AG04450 (cell line): Measurements from ENCODE around the gene CLCNKA. TPM values are rescaled to one million over a fixed set of nuclear protein-coding genes. Genes with fewer than 3 reads are reported as not detected.

ENCODE experiments used
- CTCF ChIA-PET: fragments of 300-600, 350-600 bp; formaldehyde crosslinking; extraction: SDS; loops from one replicate; lab custom pipeline; 2022; ENCODE audit warnings: antibody characterized with exemption, inconsistent platforms; lab: Charles Lee
- POLR2A ChIA-PET: fragments of 350-600 bp; formaldehyde crosslinking; extraction: SDS; loops from one replicate; lab custom pipeline; 2021; ENCODE audit warnings: antibody characterized with exemption, inconsistent platforms; lab: Yijun Ruan, JAX
- DNase-seq: peaks from one replicate; pipeline ENCODE4 v3.0.0-alpha.2; 2011; ENCODE audit warnings: low read depth, low spot score
- H3K27ac ChIP-seq: one replicate; pipeline ENCODE4 v1.5.1; 2012; ENCODE audit warnings: low read depth, low read length, control low read depth
- H3K27me3 ChIP-seq: one replicate; pipeline ENCODE4 v1.6.0; 2012; ENCODE audit warnings: low read length; ENCODE audit not compliant: control insufficient read depth, insufficient read depth
- H3K4me3 ChIP-seq: 2 replicates; pipeline ENCODE4 v1.5.1; 2011; ENCODE audit warnings: mild to moderate bottlenecking, low read depth, low read length, control low read depth
- H3K9me3 ChIP-seq: 2 replicates; pipeline ENCODE4 v1.5.1; 2012; ENCODE audit warnings: low read length; ENCODE audit not compliant: control insufficient read depth, insufficient read depth
- CTCF ChIP-seq: IDR thresholded peaks from 2 replicates; pipeline ENCODE4 v1.5.1; 2011; ENCODE audit warnings: low read depth, low read length, control low read depth, inconsistent platforms
- polyA plus RNA-seq: library from polyadenylated mRNA; depleted of rRNA; stranded (reverse); fragments of >200 nt; gene quantifications from 2 replicates; pipeline ENCODE4 v1.2.3, GENCODE V29; 2011

The CLCNKA gene
- polyA plus RNA-seq, 1 experiment, result not detected

- H3K27me3 ChIP-seq, result peaks cover 2% of the 10 kb centered on the region
- POLR2A ChIA-PET, result no interaction called here
- no peaks in the 10 kb centered on the region; the same call in 1 of the 2 replicates for H3K9me3 ChIP-seq
- H3K27ac ChIP-seq, result no peak overlapping the region
- no peak for TF ChIP-seq CTCF
- DNase-seq, result no peak
- no peak overlapping the region for H3K4me3 ChIP-seq
- CTCF ChIA-PET, result interaction anchor here (0.6 to 1.6 kb wide), 2 partner anchors 17 to 177 kb away, joined by 3 to 5 read pairs; no protein-coding TSS in a partner anchor
These were observed 29.0 kb upstream of the CLCNKA start for GRCh38 chr1:15992582-15993500.

GRCh38 chr1:15993666-15994065 is 28.2 kb upstream of the CLCNKA start:
- no peaks in the 10 kb centered on the region; the same call in 1 of the 2 replicates for H3K9me3 ChIP-seq
- TF ChIP-seq CTCF, result no peak
- peaks cover 2% of the 10 kb centered on the region for H3K27me3 ChIP-seq
- ChIA-PET POLR2A (no interaction called here), CTCF (interaction anchor here (0.6 to 2.8 kb wide), 15 partner anchors 10 to 202 kb away, joined by 3 to 33 read pairs (median 4); partner anchors contain the start of genes HSPB7, SRARP and UQCRHL)
- H3K27ac ChIP-seq, result no peak overlapping the region
- no peak overlapping the region for H3K4me3 ChIP-seq
- DNase-seq, result no peak

- Histone ChIP-seq H3K4me3 (no peak overlapping the region), H3K9me3 (no peaks in the 10 kb centered on the region; the same call in 1 of the 2 replicates), H3K27me3 (no peaks in the 10 kb centered on the region), H3K27ac (no peak overlapping the region)
- no peak for TF ChIP-seq CTCF
- ChIA-PET POLR2A (interaction anchor here (0.5 kb wide), 2 partner anchors 163 to 218 kb away, joined by 3 to 5 read pairs; no protein-coding TSS in a partner anchor), CTCF (interaction anchor here (0.6 to 2.8 kb wide), 16 partner anchors 10 to 202 kb away, joined by 3 to 33 read pairs (median 4); partner anchors contain the start of genes HSPB7, SRARP and UQCRHL)
- DNase-seq, result no peak
These were observed 27.8 kb upstream of the CLCNKA start for GRCh38 chr1:15994081-15994480.

GRCh38 chr1:15994590-15995351 is 27.1 kb upstream of the CLCNKA start:
- no peaks in the 10 kb centered on the region; the same call in 1 of the 2 replicates for H3K9me3 ChIP-seq
- no peak overlapping the region for H3K27ac ChIP-seq
- TF ChIP-seq CTCF, result peak; percentile 95
- CTCF ChIA-PET, result interaction anchor here (0.7 to 2.8 kb wide), 20 partner anchors 9 to 203 kb away, joined by 3 to 33 read pairs (median 4); partner anchors contain the start of genes HSPB7, SPEN and SRARP
- DNase-seq, result no peak
- no peak overlapping the region for H3K4me3 ChIP-seq
- POLR2A ChIA-PET, result interaction anchor here (0.5 kb wide), 2 partner anchors 163 to 218 kb away, joined by 3 to 5 read pairs; no protein-coding TSS in a partner anchor
- no peaks in the 10 kb centered on the region for H3K27me3 ChIP-seq
